ENCODE data around the gene PARD3B.

Gene PARD3B

DNA sequence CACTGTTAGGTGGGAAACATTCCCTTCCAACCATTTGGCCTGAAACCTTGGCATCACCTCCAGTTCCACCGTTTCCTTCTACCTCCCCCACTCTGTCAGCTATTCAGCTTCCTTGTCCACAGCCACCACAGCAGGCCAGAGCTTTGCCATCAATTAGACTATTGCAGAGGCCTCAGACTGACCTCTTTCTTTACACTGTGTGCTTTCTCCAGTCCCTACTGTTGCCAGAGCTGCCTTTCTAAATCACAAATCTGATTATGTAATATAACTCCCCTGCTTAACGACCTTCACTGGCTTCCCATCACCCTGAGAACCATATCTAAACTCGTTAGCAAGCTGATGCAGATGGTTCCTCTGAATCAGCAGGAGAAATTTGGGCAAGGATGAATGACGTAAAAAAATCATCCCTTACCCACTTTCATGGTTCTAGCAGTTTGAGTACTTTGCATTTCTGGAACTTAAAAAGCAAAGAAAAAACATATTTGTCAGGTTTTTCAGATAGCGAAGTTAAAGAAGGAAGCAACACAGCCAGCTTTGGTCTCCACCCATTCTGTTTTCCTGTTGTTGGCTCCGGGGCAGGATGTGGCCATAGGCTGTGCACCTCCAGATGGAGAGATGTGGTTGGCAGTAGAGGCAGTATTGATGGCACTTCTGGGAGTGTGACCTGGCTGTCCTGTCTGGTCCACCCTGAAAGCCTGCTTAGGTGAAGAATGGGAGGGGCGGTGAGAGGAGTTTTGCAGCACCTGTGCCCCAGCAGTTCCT, 422.1 kb downstream of the PARD3B start:
- no peak for DNase-seq (ENCODE audit: low read depth)
- TF ChIP-seq, protein P1, sequence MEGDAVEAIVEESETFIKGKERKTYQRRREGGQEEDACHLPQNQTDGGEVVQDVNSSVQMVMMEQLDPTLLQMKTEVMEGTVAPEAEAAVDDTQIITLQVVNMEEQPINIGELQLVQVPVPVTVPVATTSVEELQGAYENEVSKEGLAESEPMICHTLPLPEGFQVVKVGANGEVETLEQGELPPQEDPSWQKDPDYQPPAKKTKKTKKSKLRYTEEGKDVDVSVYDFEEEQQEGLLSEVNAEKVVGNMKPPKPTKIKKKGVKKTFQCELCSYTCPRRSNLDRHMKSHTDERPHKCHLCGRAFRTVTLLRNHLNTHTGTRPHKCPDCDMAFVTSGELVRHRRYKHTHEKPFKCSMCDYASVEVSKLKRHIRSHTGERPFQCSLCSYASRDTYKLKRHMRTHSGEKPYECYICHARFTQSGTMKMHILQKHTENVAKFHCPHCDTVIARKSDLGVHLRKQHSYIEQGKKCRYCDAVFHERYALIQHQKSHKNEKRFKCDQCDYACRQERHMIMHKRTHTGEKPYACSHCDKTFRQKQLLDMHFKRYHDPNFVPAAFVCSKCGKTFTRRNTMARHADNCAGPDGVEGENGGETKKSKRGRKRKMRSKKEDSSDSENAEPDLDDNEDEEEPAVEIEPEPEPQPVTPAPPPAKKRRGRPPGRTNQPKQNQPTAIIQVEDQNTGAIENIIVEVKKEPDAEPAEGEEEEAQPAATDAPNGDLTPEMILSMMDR (IDR thresholded peaks at IDR 0.05; ENCODE audit: low read length, missing control alignments): no peak
- H3K4me3 ChIP-seq (replicated peaks; ENCODE audit: low read depth, low read length): no peak overlapping the region

DNA sequence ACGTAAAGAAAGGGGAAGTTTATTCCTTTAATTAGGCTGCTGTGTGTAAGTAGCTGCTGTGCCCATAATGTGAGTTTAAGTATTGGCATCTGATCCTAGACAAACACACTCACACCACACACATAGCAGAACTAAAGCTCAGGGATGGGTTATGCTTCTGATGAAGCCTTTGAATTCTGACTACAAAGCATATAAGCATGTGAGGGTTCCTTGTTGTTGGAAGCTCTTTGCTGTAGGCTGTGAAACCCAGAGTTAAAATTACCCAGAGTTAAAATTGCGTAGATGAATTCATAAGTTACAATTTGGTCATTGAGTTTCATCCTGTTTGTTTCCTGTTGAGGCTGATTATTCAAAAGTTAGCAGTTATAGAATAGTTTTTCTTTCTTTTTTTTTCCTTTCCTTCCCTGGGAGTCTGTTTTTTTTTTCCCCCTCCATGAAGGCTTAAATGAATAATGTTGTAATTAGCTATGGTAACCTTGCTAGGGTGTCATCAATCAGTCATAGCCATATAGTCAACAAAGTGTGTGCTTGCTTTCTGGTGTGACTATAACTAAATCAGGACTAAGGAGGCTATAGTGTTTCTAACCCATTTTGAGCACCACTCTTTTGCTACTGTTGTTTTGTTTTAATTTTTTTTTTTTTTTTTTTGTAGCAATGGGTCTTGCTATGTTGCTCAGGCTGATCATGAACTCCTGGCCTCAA, 426.1 kb downstream of the PARD3B start:
- no peak overlapping the region for H3K4me3 ChIP-seq (replicated peaks; ENCODE audit: low read depth, low read length)
- DNase-seq (ENCODE audit: low read depth): no peak
- TF ChIP-seq, protein P1 (IDR thresholded peaks at IDR 0.05; ENCODE audit: low read length, missing control alignments): no peak

GRCh38 chr2:204972161-204972560, 426.9 kb downstream of the PARD3B start:
- DNase-seq (ENCODE audit: low read depth): no peak
- TF ChIP-seq, protein P1 (IDR thresholded peaks at IDR 0.05; ENCODE audit: low read length, missing control alignments): no peak
- no peak overlapping the region for H3K4me3 ChIP-seq (replicated peaks; ENCODE audit: low read depth, low read length)

DNA sequence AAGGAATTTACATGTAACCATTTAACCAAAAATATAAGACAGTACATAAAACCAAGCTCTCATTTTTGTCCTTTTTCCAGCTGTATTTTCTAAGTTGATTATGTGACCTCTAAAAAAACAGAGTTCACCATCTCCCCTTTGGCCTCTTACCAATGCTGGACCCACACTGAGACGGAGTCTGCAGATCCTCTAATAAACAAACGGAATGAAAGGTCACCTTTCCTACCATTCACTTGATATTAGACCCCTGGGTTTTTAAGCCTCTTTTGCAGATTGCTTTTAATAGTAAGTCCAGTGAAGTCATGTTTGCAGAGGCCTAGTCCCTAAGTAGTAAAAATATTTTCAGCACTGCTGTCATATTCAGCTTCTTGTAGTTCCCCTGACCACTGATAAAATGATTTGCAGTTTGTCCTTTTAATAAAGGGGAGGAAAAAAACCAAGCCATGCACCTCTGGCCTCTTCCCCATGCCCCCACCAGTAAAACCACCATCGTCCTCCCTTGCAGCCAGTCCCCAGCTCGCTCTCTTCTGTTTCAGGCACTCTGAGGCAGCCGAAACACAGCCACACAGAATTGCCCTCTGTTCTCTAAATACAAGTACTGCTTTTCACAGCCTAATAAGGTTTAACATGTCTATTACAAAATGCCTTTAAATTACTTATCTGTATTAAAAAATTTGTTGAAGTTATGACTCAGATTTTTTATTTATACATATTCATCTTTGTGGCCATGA, 427.5 kb downstream of the PARD3B start:
- no peak overlapping the region for H3K4me3 ChIP-seq (replicated peaks; ENCODE audit: low read depth, low read length)
- DNase-seq (ENCODE audit: low read depth): no peak
- TF ChIP-seq, protein P1 (IDR thresholded peaks at IDR 0.05; ENCODE audit: low read length, missing control alignments): no peak

DNA sequence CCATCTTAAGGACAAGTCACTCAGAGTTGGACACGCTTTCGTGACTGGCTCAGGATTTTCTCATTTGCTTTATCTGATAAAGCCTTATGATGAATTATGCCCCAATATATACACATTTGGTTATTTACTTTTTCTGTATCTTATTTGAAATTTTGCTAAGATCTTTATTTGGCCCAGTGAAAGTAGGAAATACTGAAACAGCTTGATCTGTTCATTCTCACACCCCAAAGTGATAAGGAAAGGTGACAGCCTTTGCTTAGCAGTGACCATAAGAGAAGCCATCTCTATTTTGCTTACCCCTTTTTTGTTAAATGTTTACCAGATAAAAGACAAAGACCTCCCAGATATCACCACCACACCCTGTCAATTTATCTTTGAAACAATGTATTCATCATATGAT, 428.3 kb downstream of the PARD3B start:
- TF ChIP-seq, protein P1 (IDR thresholded peaks at IDR 0.05; ENCODE audit: low read length, missing control alignments): no peak
- DNase-seq (ENCODE audit: low read depth): no peak
- H3K4me3 ChIP-seq (replicated peaks; ENCODE audit: low read depth, low read length): no peak overlapping the region

GRCh38 chr2:204974487-204974886, 429.2 kb downstream of the PARD3B start:
- no peak overlapping the region for H3K4me3 ChIP-seq (replicated peaks; ENCODE audit: low read depth, low read length)
- TF ChIP-seq, protein P1 (IDR thresholded peaks at IDR 0.05; ENCODE audit: low read length, missing control alignments): no peak
- no peak for DNase-seq (ENCODE audit: low read depth)

All from fibroblast of pulmonary artery (primary cell).